K562 (cell line): Measurements from ENCODE around the gene SMG9. TPM values are rescaled to one million over a fixed set of nuclear protein-coding genes. Genes with fewer than 3 reads are reported as not detected.

Source experiments
- BRF1 ChIP-seq: IDR thresholded peaks from 3 replicates; pipeline ENCODE4 v1.6.1; 2011; ENCODE audit warnings: borderline replicate concordance, mild to moderate bottlenecking; ENCODE audit not compliant: insufficient read length; ENCODE audit errors: extremely low read depth
- CBFB ChIP-seq: sonication (generic); formaldehyde crosslinking; IDR thresholded peaks from 2 replicates; pipeline ENCODE4 v1.4.0; 2020; ENCODE audit warnings: mild to moderate bottlenecking, missing genetic modification reagents
- HDAC3 ChIP-seq: fragments of 450-650 bp; IDR thresholded peaks from 2 replicates; pipeline ENCODE4 v1.6.1; 2018; ENCODE audit warnings: borderline replicate concordance, mild to moderate bottlenecking, moderate library complexity; ENCODE audit not compliant: partially characterized antibody
- HMG20A ChIP-seq: fragments of 450-650 bp; formaldehyde crosslinking; conservative IDR thresholded peaks from 2 replicates; pipeline ENCODE4 v1.4.0; 2020; ENCODE audit warnings: mild to moderate bottlenecking, mixed read lengths
- ILK ChIP-seq: fragments of 450-650 bp; IDR thresholded peaks from 2 replicates; pipeline ENCODE4 v1.6.1; 2016; ENCODE audit warnings: missing genetic modification characterization, low read depth, mild to moderate bottlenecking, missing compliant biosample characterization, moderate library complexity, borderline replicate concordance
- POLR2AphosphoS2 ChIP-seq: IDR thresholded peaks from 2 replicates; pipeline ENCODE4 v1.6.1; 2012; ENCODE audit warnings: low read length, improper control_type of control experiment
- POU5F1 ChIP-seq: fragments of 150-350 bp; IDR thresholded peaks from 2 replicates; pipeline ENCODE4 v1.6.1; 2014; ENCODE audit warnings: borderline replicate concordance, low read length, low read depth, mild to moderate bottlenecking; ENCODE audit not compliant: partially characterized antibody
- RBFOX2 ChIP-seq: fragments of 200-400 bp; formaldehyde crosslinking; IDR thresholded peaks from 2 replicates; pipeline ENCODE4 v1.6.1; 2017; ENCODE audit warnings: low read depth, mild to moderate bottlenecking, low read length, moderate library complexity
- ZC3H8 ChIP-seq: fragments of 450-650 bp; IDR thresholded peaks from 2 replicates; pipeline ENCODE4 v1.6.1; 2017
- ZNF165 ChIP-seq: fragments of 250-450 bp; sonication (Bioruptor Pico); IDR thresholded peaks from 2 replicates; pipeline ENCODE4 v1.4.0; 2020; ENCODE audit warnings: borderline replicate concordance
- ZNF518B ChIP-seq: fragments of 250-450 bp; sonication (Bioruptor Pico); IDR thresholded peaks from 2 replicates; pipeline ENCODE4 v1.5.0; 2021; ENCODE audit warnings: mild to moderate bottlenecking, moderate library complexity
- polyA plus RNA-seq, 8 experiments: library from polyadenylated mRNA; depleted of rRNA in 4 of 8; stranded (reverse) in 5 of 8; unstranded in 3 of 8; fragments of >200 nt; fragmentation: Nextera tagmentation in 2 of 8; fragmentation: Illumina TruSeq in 1 of 8; extraction: Ambion mirVana in 2 of 8; extraction: Trizol in 1 of 8; gene quantifications; 2 replicates each; pipeline versions ENCODE4 v1.2.1 to v1.2.3, GENCODE V29; 2011 to 2014; ENCODE audit warnings: inconsistent platforms in 1 of 8, missing spikeins in 1 of 8
- total RNA-seq, 7 experiments: library from RNA; depleted of rRNA in 6 of 7; stranded (reverse); fragments of >200 nt in 6 of 7; fragmentation: Illumina TruSeq in 2 of 7; extraction: Trizol in 2 of 7; gene quantifications; 2 replicates each; pipeline versions ENCODE4 v1.2.1 to v1.2.3, GENCODE V29; 2011 to 2021; ENCODE audit warnings: low replicate concordance in 1 of 7
- TF ChIP-seq, protein P1 (sequence below): fragments of 450-650 bp; conservative IDR thresholded peaks from 2 replicates; pipeline ENCODE4 v1.6.1; 2016; ENCODE audit warnings: missing genetic modification characterization, low read depth, mild to moderate bottlenecking, missing compliant biosample characterization, moderate library complexity
- TF ChIP-seq, protein P2 (sequence below), 2 experiments: fragments of 450-650 bp; IDR thresholded peaks; 2 replicates each; pipeline ENCODE4 v1.6.1; 2018; ENCODE audit warnings: mild to moderate bottlenecking in 2 of 2, low read depth in 1 of 2; ENCODE audit not compliant: partially characterized antibody in 2 of 2
- TF ChIP-seq, protein P3 (sequence below), 2 experiments: fragments of 200-800 bp in 1 of 2; sonication (Bioruptor generic) in 1 of 2; sonication (generic) in 1 of 2; formaldehyde crosslinking in 1 of 2; IDR thresholded peaks in 1 of 2; conservative IDR thresholded peaks in 1 of 2; 2 replicates each; pipeline versions ENCODE4 v1.5.0 to v1.6.1; 2016 to 2020; ENCODE audit warnings: missing compliant biosample characterization in 1 of 2, missing genetic modification characterization in 1 of 2, missing genetic modification reagents in 1 of 2
- TF ChIP-seq, protein P4 (sequence below), 3 experiments: fragments of 200-800 bp in 1 of 3; sonication (Bioruptor generic) in 1 of 3; sonication (generic) in 1 of 3; formaldehyde crosslinking in 1 of 3; IDR thresholded peaks; 2 replicates each; pipeline versions ENCODE4 v1.6.1 to v1.8.0; 2016 to 2022; ENCODE audit warnings: mild to moderate bottlenecking in 2 of 3, missing compliant biosample characterization in 2 of 3, missing genetic modification characterization in 2 of 3, missing genetic modification reagents in 1 of 3

SMG9 gene
- total and polyA plus RNA-seq, 9 of the 15 experiments (the other 6 are each of a cell fraction or from before 2014, with no cell fraction given), result 1.7 to 79.7 (median 40.2) TPM

GRCh38 chr19:43783636-43784035 lies 28.9 kb upstream of the SMG9 start (continued):
- TF ChIP-seq, protein P1, sequence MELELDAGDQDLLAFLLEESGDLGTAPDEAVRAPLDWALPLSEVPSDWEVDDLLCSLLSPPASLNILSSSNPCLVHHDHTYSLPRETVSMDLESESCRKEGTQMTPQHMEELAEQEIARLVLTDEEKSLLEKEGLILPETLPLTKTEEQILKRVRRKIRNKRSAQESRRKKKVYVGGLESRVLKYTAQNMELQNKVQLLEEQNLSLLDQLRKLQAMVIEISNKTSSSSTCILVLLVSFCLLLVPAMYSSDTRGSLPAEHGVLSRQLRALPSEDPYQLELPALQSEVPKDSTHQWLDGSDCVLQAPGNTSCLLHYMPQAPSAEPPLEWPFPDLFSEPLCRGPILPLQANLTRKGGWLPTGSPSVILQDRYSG (tag), result no peak
- TF ChIP-seq RBFOX2 (no peak), BRF1 (no peak), ZC3H8 (0 out of 2 replicates have a peak, but pooled peaks have one; percentile 37), ZNF518B (CRISPR knock-in tag) (no peak), POLR2AphosphoS2 (no peak), CBFB (CRISPR knock-in tag) (no peak), ZNF165 (CRISPR knock-in tag) (no peak), HMG20A (CRISPR knock-in tag) (no peak), HDAC3 (no peak), POU5F1 (no peak), ILK (tag) (no peak)
- TF ChIP-seq, protein P2, sequence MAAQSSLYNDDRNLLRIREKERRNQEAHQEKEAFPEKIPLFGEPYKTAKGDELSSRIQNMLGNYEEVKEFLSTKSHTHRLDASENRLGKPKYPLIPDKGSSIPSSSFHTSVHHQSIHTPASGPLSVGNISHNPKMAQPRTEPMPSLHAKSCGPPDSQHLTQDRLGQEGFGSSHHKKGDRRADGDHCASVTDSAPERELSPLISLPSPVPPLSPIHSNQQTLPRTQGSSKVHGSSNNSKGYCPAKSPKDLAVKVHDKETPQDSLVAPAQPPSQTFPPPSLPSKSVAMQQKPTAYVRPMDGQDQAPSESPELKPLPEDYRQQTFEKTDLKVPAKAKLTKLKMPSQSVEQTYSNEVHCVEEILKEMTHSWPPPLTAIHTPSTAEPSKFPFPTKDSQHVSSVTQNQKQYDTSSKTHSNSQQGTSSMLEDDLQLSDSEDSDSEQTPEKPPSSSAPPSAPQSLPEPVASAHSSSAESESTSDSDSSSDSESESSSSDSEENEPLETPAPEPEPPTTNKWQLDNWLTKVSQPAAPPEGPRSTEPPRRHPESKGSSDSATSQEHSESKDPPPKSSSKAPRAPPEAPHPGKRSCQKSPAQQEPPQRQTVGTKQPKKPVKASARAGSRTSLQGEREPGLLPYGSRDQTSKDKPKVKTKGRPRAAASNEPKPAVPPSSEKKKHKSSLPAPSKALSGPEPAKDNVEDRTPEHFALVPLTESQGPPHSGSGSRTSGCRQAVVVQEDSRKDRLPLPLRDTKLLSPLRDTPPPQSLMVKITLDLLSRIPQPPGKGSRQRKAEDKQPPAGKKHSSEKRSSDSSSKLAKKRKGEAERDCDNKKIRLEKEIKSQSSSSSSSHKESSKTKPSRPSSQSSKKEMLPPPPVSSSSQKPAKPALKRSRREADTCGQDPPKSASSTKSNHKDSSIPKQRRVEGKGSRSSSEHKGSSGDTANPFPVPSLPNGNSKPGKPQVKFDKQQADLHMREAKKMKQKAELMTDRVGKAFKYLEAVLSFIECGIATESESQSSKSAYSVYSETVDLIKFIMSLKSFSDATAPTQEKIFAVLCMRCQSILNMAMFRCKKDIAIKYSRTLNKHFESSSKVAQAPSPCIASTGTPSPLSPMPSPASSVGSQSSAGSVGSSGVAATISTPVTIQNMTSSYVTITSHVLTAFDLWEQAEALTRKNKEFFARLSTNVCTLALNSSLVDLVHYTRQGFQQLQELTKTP (IDR thresholded peaks at IDR 0.05; ENCODE audit: low read depth in 1 of 2, partially characterized antibody in 2 of 2), result no peak
- TF ChIP-seq, protein P3, sequence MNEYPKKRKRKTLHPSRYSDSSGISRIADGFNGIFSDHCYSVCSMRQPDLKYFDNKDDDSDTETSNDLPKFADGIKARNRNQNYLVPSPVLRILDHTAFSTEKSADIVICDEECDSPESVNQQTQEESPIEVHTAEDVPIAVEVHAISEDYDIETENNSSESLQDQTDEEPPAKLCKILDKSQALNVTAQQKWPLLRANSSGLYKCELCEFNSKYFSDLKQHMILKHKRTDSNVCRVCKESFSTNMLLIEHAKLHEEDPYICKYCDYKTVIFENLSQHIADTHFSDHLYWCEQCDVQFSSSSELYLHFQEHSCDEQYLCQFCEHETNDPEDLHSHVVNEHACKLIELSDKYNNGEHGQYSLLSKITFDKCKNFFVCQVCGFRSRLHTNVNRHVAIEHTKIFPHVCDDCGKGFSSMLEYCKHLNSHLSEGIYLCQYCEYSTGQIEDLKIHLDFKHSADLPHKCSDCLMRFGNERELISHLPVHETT (CRISPR knock-in tag; conservative IDR thresholded peaks at IDR 0.05 in 1 of 2, IDR thresholded peaks at IDR 0.05 in 1 of 2), result no peak
- TF ChIP-seq, protein P4, sequence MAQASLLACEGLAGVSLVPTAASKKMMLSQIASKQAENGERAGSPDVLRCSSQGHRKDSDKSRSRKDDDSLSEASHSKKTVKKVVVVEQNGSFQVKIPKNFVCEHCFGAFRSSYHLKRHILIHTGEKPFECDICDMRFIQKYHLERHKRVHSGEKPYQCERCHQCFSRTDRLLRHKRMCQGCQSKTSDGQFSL (CRISPR knock-in tag; IDR thresholded peaks at IDR 0.05), result no peak
- TF ChIP-seq, protein P4 (tag; IDR thresholded peaks at IDR 0.05), result no peak
